PFSK-1 (cell line): ENCODE results near the gene KNG1.

ENCODE experiments used
- FOXP2 ChIP-seq: optimal IDR thresholded peaks from 2 replicates; pipeline ENCODE3; 2011; ENCODE audit warnings: borderline replicate concordance, control low read depth, inconsistent platforms; ENCODE audit not compliant: insufficient read depth; ENCODE audit errors: extremely low read length, extremely low read depth
- POLR2AphosphoS5 ChIP-seq: IDR thresholded peaks from 2 replicates; pipeline ENCODE4 v1.6.1; 2012; ENCODE audit warnings: low read depth, mild to moderate bottlenecking, control low read depth, low read length, moderate library complexity
- REST ChIP-seq, 2 experiments: IDR thresholded peaks; 2 replicates each; pipeline versions ENCODE4 v1.6.1 to v1.8.0; 2011 to 2012; ENCODE audit warnings: low read depth in 2 of 2, low read length in 2 of 2, control low read depth in 1 of 2, inconsistent platforms in 1 of 2, mild to moderate bottlenecking in 1 of 2, moderate library complexity in 1 of 2; ENCODE audit not compliant: insufficient read depth in 1 of 2
- SIN3A ChIP-seq: IDR thresholded peaks from 2 replicates; pipeline ENCODE4 v1.6.1; 2012; ENCODE audit warnings: mild to moderate bottlenecking, low read length, moderate library complexity, borderline replicate concordance; ENCODE audit not compliant: insufficient read depth
- TAF1 ChIP-seq: IDR thresholded peaks from 2 replicates; pipeline ENCODE4 v1.6.1; 2012; ENCODE audit warnings: low read length, control low read depth, borderline replicate concordance; ENCODE audit not compliant: insufficient read depth

GRCh38 chr3:186789554-186790260 lies 72.5 kb downstream of the KNG1 start:
- TF ChIP-seq TAF1: no peak
- no peak for TF ChIP-seq POLR2AphosphoS5
- TF ChIP-seq REST (IDR thresholded peaks at IDR 0.05; ENCODE audit: insufficient read depth in 1 of 2, low read depth in 2 of 2, low read length in 2 of 2): no peak
- TF ChIP-seq FOXP2: no peak
- TF ChIP-seq SIN3A: no peak; the same call in 1 of the 2 replicates
